GM21717 (cell line): ENCODE data around the gene PLA2G3.
"Not testable (repeated sequence)": the region's sequence is repeated elsewhere in the genome, so short reads cannot be mapped to it uniquely, and the experiment has no call there.

Experiments used
- ATAC-seq: cut with Tn5 transposase; IDR thresholded peaks from one replicate; pipeline ENCODE4 v1.9.1; 2021; ENCODE audit warnings: mild to moderate bottlenecking, moderate library complexity; ENCODE audit not compliant: unreplicated experiment

The PLA2G3 gene

DNA sequence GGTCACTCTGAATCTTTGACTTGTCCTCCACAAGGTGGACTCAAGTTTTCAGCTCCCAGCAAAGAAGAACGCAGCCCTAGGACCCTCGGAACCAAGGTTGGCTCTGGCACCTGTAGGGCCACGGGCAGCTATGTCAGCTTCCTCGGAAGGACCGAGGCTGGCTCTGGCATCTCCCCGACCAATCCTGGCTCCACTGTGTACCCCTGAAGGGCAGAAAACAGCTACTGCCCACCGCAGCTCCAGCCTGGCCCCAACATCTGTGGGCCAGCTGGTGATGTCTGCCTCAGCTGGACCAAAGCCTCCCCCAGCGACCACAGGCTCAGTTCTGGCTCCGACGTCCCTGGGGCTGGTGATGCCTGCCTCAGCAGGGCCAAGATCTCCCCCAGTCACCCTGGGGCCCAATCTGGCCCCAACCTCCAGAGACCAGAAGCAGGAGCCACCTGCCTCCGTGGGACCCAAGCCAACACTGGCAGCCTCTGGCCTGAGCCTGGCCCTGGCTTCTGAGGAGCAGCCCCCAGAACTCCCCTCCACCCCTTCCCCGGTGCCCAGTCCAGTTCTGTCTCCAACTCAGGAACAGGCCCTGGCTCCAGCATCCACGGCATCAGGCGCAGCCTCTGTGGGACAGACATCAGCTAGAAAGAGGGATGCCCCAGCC, 15.4 kb downstream of the PLA2G3 start:
- ATAC-seq = no peak

DNA sequence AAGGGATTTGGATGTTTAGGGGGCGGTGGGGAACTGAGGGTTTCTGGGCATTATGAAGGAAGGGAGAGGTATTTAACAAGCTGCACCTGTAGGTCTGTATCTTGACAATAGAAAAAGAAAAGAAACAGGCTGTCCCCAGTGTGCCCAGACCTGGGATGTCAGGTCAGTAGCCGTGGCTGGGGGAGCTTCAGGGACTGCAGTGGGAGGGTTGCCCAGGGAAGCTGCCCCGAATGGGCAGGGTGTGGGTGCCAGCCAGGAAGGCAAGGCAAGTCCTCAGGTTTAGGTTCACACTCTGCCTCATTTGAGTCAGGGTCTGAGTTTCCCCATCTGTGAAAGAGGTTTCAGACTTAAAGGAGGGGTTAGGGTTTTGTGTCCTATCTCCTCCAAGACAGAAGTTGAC, 16.0 kb downstream of the PLA2G3 start:
- no peak for ATAC-seq

DNA sequence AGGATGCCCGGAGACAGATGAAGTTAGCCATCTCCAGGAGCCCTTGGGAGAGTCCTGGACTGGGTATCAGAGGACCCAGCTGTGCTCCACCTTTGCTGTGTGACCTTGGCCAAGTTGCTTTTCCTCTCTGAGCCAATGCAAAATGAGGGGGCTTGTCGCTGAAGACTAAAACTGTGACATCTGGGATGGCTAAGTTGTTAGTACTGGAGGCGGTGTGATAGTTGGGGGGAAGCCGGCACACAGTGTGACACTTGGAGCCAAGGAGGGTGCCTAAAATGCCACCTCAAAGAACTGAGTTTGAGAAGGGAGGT, 17.1 kb downstream of the PLA2G3 start:
- ATAC-seq = no peak

DNA sequence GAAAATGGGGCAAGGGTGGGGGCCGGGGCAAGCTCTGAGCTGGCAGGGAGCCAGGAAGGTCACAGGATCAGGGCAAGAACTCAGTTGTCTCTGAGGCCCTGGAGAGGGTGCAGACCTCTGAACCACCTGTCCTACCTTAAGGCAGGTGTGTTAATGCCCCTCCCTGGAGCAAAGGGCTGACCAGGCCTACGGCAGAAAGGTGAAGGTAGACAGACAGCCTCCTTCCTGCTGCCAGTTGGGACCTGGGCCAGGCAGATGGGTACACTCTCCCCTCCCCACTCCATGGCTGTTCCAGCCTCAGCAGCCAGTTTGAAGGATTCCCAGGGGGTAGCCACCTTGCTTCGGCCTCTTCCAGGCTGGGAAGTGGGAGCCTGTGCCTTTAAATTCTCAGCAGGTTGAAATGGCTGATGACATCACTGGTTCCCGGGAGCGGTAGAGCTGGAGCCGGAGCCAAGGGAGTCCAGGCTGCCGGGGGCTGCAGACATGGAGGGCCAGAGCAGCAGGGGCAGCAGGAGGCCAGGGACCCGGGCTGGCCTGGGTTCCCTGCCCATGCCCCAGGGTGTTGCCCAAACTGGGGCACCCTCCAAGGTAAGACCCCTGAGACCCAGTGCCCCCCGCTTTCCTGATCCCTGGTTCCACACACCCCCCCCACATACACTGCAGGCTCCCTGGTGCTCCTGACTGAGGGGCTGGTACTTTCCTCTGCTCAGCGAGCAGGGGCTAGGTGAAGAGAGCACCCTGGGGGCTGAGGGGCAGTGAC, 17.6 kb downstream of the PLA2G3 start, which contains the start of gene INPP5J:
INPP5J (plus strand) TSS at position 435 of the 760 bp plus-strand sequence; CDS start at position 484, 49 bp downstream.
- no peak for ATAC-seq

DNA sequence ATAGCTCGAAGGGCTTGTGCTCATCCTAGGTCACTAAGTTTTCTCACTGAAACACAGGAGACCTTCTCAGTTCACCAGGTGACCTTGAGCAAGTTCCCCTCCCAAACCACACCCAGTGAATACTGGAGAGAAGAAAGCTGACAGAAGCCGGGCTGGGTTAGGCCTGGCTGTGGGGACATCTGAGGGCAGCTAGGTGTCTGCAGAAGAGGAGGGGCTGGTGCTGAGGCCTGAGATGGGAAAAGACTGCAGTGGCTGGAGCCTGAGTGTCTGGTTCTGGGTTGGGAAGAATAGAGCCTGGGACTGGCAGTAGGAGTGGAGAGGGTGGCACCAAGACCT, 18.1 kb downstream of the PLA2G3 start:
- no peak for ATAC-seq

DNA sequence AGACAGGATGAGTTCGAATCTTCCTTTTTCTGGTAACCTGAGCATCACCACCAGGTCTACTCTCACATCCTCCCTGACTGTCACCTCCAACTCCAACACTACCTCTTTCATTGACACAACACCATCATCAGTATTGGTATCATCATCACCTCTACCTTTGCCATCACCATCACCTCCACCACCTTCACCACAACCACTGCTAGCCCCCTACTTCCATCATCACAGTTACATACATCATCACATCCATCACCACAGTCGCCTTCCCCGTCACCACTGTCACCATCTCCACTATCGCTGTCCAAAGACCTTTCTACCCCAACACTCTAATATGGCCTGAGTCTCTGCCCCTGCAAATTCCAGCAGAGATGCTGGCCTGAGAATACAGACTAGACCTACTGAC, 18.9 kb downstream of the PLA2G3 start:
- ATAC-seq = no peak

DNA sequence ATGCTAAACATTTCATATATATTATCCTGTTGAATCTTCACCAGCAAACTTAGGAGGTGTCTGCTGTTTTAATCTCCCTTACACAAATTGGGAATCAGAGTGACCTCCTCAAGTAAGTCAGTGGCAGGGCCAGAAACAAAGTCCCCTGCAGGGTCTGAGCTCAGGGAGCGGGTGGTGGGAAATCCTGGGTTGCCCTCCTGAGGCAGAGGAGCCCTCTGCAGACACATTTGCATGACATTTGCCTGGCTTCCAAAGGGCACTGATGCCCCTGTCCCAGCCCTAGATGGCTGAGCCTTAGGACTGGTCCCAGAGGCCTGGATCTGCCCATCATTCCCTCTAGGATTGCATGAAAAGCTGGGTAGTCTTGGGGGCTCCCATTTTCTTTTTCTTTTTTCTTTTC, 19.7 kb downstream of the PLA2G3 start:
- ATAC-seq = no peak

DNA sequence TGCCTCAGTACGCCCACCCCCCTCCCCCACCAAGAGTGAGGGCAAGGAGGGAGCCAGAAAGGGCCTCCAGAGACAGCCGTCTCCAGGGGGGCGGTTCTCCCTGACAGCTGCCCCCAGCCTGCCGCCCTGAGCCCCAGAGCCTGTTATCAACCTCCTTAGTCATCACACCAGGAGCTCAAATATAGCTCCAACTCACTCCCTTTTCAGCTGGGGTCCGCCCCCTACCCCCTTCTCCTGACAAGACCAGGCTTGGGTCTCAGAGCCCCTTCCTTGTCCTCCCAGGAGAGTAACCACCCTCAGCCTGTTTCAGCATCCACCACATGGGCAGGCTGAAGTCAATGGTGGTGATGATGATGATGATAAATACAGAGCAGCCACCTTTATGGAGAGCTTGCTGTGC, 20.1 kb downstream of the PLA2G3 start:
- no peak for ATAC-seq

DNA sequence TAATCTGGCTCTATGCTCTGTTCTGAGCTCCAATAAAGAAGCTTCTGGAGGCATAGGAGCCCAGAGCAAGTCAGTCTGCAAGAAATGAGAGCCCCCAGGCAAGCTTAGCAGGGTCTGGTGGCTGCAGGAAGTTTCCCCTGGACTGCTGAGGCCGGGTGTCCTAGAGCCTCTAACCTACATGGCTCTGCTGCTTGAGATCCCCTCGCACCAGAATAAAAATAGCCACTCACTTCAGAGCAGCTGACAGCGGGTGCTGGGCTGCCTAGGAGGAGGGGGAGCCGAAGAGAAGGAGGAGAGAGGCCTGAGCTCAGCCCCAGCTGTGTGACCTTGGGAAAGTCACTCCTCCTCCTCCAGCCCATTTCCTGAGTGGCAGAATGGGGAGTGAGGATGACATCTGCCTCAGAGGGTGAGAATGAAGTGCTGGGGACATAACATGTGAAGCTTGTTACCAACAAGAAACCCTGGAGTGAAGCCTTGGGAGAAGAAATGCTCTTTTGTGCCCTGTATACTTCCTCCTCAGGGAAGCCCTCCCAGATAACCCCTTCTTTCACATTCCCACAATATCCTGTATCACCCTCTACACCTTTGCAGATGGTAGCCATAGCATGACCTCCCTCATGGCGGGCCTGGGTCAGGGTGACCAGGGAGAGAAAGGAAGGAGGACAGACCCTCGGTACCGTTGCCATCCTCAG, 21.1 kb downstream of the PLA2G3 start:
- ATAC-seq = no peak

DNA sequence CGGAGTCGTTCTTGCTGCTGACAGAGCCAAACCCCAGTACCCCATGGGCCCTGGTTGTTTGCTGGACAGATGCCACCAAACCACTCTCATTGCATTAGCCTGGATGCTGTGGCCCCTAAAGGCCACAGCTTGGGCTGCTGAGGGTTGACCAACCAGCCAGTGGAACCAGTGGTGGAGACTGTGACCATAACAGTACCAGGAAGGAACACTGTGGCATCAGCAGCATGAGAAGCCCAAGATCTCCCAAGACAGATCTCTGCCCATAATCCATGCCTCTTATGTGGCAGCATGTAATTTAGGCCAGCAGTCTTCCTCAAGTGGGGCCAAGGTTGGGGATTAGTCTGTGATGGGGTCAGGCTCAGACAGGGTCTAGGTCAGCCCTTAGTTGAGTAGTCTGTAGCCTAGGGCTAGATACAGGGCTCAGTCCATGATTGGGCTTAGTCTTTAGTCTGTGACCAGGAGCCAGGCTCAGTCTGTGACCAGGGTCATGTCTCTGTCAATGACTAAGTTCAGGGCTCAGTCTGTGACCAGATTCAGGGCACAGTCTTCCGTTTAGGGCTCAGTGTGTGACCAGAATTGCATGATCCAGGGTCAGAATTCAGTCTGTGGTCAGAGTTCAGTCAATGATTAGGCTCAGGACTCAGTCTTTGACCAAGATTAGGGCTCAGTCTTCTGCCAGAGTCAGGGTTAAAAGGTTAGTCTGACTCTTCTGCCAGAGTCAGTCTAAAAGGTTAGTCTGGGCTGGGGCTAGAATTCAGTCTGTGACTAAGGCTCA, 22.1 kb downstream of the PLA2G3 start:
- no peak for ATAC-seq

DNA sequence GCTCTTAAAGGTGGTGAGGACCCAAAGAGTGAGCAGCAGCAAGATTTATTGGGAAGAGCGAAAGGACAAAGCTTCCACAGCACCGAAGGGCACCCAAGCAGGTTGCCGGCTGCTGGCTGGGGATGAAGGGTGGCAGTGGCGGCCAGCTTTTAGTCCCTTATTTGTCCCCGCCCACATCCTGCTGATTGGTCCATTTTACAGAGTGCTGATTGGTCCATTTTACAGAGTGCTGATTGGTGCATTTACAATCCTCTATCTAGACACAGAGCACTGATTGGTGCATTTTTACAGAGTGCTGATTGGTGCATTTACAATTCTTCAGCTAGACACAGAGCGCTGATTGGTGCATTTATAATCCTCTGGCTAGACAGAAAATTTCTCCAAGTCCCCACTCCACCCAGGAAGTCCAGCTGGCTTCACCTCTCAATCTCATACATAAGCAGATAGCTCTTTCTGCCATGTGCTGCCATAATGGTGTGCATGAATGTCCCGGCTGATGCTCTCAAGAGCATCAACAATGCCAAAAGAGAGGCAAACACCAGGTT, 27.7 kb downstream of the PLA2G3 start:
- not testable (repeated sequence) for ATAC-seq

DNA sequence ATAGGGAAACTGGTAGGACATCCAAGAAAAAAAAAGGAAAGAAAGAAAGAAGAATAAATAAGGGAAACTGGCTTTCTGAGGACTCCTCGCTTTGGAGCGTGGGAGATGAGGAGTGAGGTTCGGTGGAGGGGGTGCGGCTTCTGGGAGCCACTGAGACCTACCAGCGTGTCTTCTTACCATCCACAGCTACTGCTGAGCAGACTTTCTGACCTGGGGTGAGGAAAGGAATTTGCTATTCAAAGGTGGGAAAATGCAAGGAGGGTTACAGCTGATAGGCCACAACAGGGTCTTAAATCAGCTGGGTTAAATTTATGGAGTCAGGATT, 32.5 kb downstream of the PLA2G3 start:
- ATAC-seq = peak; percentile 19

DNA sequence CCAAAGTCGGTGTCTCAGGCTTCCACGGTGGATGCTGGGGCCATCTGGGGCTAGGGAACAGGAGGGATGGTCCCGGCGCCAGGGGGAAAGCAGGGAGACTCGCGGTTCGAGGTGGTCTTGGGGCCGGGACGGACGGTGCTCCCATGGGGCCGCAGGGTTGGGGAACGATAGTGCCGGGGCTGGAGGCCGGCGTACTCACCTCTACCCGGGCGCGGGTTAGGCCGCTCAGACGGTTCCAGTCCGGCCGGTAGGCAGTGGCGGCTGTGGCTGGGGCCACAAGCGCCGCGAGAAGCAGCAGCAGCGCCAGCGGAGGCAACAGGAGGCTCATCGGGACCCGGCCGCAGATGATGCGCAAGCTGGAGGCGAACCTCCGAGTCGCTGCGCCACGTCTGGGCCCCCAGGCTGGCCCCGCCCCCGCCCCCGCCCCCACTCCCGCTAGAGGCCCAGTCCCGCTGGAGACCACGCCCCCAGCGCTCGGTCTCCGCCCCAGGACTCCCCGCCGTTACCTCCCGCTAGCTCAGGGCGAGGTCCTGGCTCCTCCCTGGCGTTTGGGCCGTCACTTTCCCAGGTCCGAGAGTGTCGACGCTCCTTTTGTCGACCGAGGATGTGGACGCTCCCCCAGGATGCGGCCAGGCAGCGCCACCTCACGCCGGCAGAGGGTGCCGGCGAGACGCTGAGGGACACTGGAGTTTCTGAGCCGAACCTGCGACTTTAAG, 33.0 kb downstream of the PLA2G3 start, which contains the start of gene SELENOM:
SELENOM (minus strand) TSS at position 391 of the 716 bp plus-strand sequence; CDS start at position 328, 63 bp downstream.
- peak; percentile 78 for ATAC-seq

DNA sequence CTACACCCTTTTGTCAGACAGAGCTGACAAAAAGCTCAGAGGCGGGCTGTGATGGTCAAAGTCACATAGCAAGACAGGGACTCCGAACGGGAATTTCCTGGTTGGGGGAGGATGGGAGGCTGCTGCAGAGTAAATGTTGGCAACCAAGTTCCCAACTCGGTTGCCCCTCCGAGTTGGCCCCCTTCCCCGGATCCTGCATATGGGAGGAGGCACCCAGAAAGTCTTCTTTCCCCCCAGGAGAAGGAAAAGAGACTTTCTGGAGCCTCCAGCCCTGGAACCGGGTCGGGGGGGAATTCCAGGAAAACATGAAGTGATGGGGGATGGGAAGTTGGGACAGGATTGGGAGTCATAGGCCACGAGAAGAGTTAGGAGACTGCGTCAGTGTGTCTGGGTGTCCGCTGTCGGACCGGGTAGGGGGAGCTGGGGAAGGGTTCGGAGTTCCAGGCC, 33.6 kb downstream of the PLA2G3 start:
- ATAC-seq = no peak

DNA sequence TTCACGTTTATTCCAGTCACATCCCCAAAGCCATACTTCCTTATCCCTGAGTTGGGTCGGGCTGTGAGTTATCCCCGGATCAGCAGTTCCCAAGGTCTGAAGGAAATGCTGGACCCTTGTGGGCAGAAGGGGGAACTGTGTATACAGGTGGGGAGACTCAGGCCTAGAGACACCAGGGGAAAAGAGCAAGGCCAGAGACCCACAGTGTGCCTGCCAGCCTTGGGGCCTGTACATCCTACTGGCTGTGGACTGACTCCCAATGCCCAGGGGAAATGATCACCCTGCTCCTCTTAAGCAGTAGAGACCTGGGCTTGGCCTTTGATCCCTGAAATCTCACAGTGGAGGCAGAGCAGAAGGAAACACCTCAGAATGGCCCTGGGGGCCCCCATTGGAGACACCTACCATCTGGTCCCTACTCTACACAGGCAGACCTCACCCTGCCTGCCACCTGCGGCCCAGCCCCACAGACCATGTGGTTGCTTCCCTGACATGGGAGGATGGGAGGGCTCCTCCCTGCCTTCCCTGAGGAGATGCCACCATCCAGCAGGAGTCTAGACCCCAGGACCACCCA, 34.2 kb downstream of the PLA2G3 start:
- ATAC-seq = no peak

DNA sequence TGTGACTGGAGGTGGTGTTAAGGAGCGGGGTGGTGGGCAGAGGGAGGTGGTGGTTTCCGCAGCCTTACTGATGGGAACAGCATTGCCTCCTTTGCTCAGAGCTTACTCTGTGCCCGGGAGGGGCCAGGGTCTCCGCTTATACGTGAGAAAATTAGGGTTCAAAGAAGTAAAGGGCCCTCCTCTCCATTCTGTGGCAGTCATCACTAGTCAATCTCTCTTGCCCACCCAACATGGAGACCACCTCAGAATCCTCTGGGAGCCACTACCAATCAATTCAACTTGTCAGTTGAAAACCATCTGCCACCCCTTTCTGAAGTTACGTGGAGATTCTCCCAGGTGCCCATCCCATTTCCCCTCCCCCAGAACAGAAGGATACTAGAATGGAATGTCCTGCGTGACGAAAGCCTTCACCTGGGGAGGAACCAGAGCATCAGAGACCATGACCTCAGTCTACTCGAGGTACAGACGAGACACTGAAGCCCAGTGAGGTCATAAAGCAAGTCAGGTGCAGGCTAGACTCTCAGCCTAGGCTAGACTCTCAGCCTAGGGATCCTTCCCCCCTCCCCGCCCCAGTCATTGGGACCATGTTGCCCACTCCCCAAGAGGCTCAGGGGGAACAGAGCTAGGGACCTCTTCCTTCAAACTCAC, 34.9 kb downstream of the PLA2G3 start:
- ATAC-seq = no peak

DNA sequence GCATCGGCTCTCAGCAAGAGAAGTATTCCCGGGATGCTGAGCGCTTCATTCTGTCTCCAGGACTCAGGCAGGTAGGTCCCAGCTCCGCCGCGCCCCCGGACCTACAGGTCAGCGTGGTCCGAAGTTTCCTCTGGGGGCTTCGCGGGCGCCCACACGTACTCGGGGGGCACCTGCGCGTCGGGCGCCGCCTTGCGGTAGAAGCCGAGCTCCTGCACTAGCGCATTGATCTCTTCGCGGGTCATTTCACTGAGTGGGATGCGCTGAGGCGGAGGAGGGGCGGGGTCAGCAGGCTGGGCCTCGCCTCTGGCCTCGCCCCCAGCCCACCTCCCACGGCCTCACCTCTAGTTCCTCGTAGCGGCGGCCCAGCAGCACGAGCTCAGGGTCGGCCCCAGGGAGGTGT, 35.4 kb downstream of the PLA2G3 start:
- ATAC-seq = no peak

DNA sequence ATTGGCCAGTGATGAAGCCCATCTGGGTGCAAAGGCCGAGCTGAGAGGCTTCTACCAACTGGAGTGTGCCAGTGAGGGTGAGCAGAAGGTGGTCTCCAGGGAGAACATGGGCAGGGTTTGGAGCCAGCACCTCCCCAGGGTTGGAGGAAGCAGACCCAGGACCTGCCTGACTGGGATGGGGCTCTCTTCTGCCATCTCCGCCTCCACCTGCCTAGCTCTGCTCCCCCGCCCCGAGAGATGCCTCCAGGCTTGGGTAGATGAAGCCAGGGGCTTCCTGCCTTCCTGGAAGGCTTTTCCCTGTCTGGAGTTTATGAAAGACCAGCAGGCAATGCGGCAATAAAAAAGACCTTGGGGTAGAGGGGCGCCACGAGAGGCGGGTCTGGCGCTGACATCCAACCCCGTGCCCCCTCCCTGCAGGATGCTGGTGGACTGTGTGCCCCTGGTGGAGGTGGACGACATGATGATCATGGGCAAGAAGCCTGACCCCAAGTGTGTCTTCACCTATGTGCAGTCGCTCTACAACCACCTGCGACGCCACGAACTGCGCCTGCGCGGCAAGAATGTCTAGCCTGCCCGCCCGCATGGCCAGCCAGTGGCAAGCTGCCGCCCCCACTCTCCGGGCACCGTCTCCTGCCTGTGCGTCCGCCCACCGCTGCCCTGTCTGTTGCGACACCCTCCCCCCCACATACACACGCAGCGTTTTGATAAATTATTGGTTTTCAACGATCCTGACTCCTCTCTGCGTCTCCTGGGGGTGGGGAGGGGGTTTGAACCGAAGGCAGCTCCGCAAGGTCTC, 36.2 kb downstream of the PLA2G3 start:
- ATAC-seq = no peak

DNA sequence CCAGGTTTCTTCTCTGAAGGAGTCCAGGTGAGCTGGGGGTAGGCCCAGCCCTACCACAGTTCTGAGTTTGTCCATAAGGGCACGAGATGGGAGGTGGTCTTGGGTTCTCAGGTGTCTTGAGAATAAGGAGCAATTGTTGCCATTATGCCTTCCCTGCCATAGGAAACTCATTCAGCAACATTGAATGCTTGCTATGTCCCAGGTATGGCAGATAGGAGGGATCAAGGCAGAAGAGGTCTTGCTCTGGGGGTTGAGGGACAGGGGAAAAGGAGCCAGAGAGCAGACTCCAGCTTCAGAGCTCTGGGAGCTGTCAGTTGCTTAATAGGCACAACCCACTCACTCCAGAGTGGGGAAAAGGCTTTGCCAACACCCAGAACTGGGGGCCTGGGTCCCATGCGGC, 37.2 kb downstream of the PLA2G3 start:
- ATAC-seq = no peak
